Ureter (tissue), 1 donor: ENCODE measurements around the gene B4GALT7. TPM values are rescaled to one million over a fixed set of nuclear protein-coding genes. Genes with fewer than 3 reads are reported as not detected.
"Not testable (repeated sequence)": the region's sequence is repeated elsewhere in the genome, so short reads cannot be mapped to it uniquely, and the experiment has no call there.

ENCODE experiments used
- DNase-seq: peaks from one replicate; pipeline ENCODE4 v3.0.0-alpha.2; 2020; ENCODE audit warnings: low spot score
- total RNA-seq: library from RNA; stranded (reverse); gene quantifications from one replicate; pipeline ENCODE4 v1.2.4, GENCODE V29; 2023
- donor health status: DM: yes; HTN: yes; CAD: no.

Gene B4GALT7
- total RNA-seq, 1 donor from 2014 or later, result 45.7 TPM

DNA sequence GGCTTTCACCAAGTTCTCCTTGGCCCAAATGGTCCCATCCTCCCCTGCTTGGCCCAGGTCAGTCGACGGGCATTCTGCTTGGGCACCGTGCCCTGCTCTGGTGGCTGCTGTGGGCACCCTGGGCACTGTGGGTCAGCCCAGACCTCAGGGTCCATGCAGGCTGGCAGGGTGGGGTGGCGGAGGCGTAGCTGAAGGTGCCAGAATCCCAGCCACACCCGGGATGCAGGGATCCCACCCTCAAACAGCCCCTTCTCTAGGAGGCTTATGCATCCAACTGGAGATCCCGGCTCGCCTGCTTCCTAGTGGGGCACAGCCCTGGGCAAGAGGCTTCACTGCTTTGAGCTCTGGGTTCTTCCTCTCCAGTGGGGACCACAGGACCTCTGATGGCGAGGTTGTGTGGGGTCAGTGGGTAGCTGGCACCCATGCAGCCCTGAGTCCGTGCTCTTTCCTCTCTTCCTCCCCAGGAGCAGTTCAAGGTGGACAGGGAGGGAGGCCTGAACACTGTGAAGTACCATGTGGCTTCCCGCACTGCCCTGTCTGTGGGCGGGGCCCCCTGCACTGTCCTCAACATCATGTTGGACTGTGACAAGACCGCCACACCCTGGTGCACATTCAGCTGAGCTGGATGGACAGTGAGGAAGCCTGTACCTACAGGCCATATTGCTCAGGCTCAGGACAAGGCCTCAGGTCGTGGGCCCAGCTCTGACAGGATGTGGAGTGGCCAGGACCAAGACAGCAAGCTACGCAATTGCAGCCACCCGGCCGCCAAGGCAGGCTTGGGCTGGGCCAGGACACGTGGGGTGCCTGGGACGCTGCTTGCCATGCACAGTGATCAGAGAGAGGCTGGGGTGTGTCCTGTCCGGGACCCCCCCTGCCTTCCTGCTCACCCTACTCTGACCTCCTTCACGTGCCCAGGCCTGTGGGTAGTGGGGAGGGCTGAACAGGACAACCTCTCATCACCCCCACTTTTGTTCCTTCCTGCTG, 9.4 kb downstream of the B4GALT7 start:
- no peak for DNase-seq

DNA sequence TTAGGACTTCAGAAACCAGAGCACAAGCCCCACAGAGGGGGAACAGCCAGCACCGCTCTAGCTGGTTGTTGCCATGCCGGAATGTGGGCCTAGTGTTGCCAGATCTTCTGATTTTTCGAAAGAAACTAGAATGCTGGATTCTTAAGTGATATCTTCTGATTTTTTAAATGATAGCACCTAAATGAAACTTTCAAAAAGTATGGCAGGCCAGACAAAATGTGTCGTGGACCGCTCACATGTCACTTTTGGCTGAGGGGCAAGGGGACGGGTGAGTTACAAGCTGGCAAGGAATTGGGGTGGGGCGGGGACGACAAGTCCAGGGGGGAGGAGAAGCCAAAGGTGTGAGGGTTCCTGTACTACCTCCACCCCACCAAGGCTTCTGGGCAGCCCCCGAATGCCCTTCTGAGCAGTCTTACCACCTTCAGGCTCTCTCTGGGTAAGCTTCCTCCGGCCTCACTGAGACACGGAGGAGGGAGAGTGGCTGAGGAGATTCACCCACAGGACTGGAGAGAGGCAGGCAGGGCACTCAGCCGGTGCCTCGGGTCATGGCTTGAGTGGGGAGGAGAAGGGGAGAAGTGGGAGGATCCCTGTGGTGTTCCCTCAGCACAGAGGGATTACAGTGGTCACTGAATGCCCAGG, 10.3 kb downstream of the B4GALT7 start:
- no peak for DNase-seq

DNA sequence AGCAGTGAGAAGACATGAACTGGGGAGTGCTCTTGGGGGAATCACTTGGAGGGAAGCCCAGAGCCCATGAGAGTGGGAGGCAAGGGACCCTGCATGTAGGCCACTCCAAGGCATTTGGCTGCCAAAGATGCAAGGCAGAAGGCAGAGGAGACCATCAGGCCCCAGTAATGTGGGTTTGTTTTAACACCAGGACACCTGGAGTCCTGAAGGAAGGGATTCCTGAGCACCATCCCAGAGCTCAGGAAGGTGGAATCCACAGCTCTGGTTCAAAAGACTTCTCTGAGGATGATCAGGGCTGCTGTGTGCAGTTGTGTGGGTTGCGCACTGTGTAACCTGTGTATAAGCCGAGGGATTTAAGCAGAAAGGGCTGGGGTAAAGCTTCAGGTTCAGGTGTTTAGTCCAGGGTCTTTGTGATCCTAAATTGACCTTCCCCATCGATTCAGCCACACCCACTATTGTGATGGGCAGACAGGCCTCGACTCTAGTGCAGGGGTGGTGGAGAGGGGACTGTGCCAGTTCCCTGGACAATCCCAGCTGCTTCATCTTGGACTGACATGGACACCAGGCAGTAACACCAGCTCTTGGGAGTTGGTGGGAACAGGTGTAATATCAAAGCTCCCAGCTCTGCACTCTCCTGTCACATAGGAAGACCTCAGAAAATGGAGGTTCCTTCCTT, 11.0 kb downstream of the B4GALT7 start:
- no peak for DNase-seq

DNA sequence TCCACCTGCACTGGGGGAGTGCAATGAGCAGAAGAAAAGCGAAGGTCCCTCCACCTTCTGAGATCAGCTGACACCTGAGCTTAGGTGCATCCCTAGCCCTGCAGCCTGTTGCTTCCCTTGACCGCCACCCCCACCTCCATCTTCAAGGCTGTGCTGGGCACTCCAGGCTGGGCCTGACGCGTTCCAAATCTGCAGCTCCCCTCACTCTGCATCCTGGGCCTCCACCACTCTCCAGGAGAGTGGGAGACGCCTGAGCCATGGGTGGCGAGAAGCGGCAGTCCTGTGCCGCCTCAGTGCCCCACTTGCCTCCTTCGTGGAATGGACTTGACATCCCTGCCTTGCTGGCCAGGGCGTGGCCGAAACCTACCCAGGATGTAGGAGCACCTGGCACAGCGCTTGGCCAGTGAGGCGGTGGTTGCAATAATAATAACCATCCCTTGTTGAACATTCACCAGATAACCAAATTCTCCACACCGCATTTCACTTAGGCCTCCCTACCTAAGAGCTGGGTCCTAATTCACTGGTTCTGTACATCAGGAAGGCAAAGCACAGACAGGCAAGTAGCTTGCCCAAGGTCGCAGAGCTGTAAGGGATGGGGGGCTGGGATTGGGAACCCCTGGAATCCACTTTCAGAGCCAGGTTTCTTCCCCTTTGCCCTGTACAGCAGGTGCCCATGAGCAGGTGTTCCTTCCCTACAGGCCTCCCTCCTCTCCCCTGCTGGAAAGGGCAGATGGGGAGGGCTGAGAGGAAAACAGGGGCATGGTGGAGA, 11.7 kb downstream of the B4GALT7 start:
- no peak for DNase-seq

DNA sequence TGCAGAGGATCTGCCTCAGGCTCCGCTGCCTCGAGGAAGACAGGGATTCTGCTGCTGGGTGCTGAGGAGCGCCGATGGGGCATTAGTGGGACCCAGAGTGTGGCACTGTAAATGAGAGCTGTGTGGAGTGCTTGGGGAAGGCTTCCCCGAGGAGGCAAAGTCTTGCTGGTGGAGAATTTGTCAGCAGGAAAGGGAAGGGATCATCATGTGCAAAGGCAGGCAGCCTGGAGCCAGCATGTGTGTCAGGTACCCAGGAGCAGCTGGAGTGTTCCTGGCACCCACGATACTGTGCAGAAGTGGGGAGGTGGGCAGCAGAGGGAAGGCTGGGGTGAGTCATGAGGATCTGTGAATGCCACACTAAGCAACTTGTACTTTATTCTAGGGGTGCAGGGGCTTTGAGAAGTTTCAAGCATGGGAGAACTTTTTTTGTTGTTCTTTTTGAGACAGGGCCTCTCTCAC, 12.3 kb downstream of the B4GALT7 start:
- no peak for DNase-seq

DNA sequence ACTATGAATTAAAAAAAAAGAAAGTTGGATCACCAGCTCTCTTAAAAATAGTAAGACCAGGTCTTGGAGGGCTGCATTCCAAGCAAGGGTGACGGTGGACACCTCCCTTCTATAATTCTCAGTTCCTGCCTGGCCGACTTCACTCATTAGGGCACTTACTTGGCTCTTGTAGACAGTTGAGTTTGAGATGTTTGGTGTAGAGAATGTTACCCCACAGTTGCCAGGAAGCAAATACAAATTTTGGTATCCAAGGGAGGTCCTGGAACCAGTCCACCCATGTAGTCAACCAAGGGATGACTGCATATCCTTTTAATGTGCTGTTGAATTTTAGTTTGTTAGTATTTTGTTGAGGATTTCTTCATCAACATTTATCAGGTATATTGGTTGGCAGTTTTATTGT, 20.6 kb downstream of the B4GALT7 start:
- DNase-seq, result no peak

DNA sequence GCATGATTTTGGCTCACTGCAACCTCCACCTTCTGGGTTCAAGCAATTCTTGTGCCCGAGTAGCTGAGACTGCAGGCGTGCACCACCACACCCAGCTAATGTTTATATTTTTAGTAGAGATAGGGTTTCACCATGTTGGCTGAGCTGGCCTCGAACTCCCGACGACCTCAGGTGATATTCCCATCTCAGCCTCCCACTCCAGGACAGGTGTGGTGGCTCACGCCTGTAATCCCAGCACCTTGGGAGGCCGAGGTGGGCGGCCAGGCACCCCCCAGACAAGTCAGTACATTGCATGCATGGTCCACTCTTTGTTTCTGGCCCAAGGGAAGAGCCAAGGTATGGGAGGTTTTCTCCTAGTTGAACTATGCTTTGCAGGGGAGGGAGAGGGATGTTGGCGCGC, 24.2 kb downstream of the B4GALT7 start:
- DNase-seq, result not testable (repeated sequence)

DNA sequence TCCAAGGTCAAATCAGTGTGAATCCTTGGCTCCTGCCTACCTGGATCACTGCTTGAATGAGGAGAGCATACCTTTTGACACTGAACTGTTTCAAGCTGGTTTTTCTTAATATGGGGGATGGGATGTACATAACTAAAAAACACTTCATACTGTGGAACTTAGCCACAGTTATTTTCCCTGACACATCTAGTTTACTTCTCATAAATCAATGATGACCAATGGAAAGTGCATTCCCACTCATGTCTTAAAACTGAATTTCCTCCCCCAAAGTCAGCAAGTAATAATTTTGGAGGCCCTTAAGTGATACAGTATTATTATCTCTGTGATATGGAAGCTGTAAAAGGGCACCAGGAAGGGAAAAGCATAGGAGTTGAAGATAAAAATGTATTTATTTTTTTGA, 30.3 kb downstream of the B4GALT7 start:
- DNase-seq, result not testable (repeated sequence)

DNA sequence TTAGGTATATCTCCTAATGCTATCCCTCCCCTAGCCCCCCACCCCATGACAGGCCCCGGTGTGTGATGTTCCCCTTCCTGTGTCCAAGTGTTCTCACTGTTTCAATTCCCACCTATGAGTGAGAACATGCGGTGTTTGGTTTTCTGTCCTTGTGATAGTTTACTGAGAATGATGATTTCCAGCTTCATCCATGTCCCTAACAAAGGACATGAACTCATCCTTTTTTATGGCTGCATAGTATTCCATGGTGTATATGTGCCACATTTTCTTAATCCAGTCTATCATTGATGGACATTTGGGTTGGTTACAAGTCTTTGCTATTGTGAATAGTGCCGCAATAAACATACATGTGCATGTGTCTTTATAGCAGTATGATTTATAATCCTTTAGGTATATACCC, 35.0 kb downstream of the B4GALT7 start:
- DNase-seq, result not testable (repeated sequence)

DNA sequence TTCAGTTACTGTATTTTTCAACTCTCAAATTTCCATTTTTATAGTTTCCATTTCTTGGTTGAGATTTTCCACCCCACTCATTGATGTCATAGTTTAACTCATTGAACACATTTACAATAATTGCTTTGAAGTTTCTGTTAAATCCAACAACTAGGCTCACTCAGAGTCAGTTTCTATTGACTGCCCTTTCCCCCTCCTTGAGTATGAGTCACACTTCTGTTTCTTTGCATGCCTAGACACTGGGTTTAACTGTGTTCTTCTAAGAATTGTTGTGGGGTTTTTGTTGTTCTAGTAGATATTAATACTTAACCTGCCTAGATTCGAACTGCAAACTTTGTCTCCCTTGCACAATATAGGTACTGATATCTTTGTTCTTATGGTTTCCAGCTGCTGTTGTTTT, 45.5 kb downstream of the B4GALT7 start:
- DNase-seq, result not testable (repeated sequence)

DNA sequence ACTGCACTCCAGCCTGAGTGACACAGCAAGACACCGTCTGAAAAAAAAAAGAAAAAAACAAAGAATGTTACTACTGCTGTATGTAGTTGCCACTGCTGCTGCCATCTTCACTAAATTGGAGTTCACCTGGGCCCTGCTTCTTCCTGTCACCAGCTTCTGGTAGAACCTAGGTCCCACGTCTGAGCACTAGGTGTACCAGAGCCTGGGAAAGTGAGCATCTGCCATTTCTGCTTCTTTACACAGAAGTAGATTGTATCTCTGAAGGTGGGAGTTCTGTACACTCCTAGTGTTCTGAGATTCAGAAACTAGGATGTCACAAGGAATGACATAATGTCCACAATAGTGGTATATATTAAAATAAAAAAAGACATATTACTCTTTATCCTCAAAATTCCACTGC, 51.3 kb downstream of the B4GALT7 start:
- DNase-seq, result not testable (repeated sequence)

DNA sequence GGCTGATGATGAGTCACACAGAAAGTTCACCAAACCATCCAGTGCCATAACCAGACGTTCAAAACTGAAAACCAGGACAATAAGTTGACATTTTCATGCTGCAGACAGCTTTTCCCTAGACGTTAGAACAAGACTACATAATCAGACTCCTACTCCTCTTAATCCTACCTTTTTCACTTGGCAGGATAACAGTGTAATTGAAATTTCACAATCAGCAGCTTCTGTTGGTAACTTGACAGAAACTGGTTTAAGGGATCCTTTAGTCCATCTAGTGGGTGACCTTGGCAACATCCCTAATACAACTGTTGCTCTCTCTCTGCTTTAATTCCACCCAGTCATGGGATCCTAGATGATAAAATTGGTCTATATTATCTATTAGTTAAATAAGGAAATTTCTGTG, 57.9 kb downstream of the B4GALT7 start:
- not testable (repeated sequence) for DNase-seq

DNA sequence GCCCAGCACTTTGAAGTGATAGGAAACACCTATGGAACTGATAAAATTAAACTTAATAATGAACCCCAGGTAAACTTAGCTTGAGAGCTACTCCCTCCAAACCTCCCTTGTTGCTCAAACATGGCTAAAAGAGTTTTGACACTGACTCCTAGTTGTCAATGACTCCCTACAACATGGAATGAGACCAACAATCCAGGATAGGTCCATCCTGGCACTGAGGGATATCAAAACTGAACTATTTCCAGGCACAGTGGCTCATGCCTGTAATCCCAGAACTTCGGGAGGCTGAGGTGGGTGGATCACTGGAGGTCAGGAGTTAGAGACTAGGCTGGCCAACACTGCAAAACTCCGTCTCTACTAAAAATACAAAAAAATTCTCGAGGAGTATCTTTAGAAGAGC, 58.6 kb downstream of the B4GALT7 start:
- not testable (repeated sequence) for DNase-seq

Other genes starting within 250 kb of the B4GALT7 start
- 129 TPM for gene LMAN2, start 248.5 kb upstream of the B4GALT7 start, total RNA-seq
- gene RGS14, start 242.2 kb upstream of the B4GALT7 start, total RNA-seq, result 17.3 TPM
- not detected for gene SLC34A1, start 215.7 kb upstream of the B4GALT7 start, total RNA-seq
- not detected for gene PFN3, start 199.5 kb upstream of the B4GALT7 start, total RNA-seq
- gene F12, start 190.6 kb upstream of the B4GALT7 start, total RNA-seq, result 1.3 TPM
- 30.8 TPM for gene GRK6, start 173.5 kb upstream of the B4GALT7 start, total RNA-seq
- gene PRR7, start 153.3 kb upstream of the B4GALT7 start, total RNA-seq, result 2.6 TPM
- 41.5 TPM for gene DBN1, start 126.5 kb upstream of the B4GALT7 start, total RNA-seq
- 218 TPM for gene PDLIM7, start 102.5 kb upstream of the B4GALT7 start, total RNA-seq
- 7.9 TPM for gene DOK3, start 90.3 kb upstream of the B4GALT7 start, total RNA-seq
- gene DDX41, start 83.2 kb upstream of the B4GALT7 start, total RNA-seq, result 89.1 TPM
- gene FAM193B, start 45.6 kb upstream of the B4GALT7 start, total RNA-seq, result 76.0 TPM
- 137 TPM for gene TMED9, start 7.9 kb upstream of the B4GALT7 start, total RNA-seq
- 35.5 TPM for gene FAM153A, start 182.8 kb downstream of the B4GALT7 start, total RNA-seq